GM18868 (cell line): Measurements from ENCODE around the gene RAB35.

Experiments
- ATAC-seq: cut with Tn5 transposase; IDR thresholded peaks from one replicate; pipeline ENCODE4 v1.9.1; 2021; ENCODE audit warnings: mild to moderate bottlenecking, moderate library complexity; ENCODE audit not compliant: unreplicated experiment

Gene RAB35

DNA sequence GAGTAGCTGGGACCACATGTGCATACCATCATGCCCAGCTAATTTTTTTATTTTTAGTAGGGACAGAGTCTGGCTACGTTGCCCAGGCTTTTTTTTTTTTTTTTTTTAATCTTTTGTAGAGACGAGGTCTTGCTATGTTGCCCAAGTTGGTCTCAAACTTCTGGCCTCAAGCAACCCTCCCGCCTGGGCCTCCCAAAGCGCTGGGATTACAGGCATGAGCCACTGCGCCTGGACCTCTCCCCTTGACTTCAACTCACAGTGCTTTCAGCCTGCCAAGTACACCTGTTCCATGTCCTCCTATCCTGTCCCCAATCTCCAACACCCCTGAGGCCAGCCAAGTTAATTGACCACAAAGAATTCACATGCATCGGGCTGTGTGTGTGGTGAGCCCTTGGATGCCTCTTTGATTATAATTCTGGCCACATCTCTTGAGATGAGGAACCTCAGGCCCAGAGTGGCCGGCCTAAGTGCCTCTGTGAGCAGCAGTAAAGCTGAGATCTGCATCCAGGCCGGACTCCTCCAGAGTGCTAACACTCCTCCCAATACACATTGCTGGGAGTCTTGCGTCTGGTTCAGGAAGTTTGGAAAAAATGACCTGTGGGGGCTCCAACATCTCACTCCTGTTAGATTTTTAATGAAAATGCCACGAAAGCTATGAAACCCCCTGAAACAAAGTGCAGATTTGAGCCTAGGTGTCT, 6.8 kb downstream of the RAB35 start:
- no peak for ATAC-seq

DNA sequence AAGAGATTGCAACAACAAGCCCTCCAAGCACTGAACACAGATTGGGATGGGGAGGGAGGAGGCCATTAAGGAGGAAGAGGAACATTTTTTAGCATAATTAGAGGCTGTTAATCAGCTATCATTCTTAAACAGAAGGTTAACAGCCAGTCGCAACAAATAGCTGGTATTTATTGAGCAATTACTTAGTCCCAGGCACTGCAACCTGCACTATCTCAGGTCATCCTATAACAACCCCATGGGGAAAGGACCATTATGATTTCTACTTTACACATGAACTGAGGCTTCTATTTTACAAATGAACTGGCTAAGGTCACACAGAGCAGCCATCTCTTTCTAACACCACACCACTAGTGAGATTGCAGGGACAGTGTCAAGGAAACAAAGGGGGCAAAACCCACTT, 10.4 kb downstream of the RAB35 start:
- ATAC-seq, result no peak

DNA sequence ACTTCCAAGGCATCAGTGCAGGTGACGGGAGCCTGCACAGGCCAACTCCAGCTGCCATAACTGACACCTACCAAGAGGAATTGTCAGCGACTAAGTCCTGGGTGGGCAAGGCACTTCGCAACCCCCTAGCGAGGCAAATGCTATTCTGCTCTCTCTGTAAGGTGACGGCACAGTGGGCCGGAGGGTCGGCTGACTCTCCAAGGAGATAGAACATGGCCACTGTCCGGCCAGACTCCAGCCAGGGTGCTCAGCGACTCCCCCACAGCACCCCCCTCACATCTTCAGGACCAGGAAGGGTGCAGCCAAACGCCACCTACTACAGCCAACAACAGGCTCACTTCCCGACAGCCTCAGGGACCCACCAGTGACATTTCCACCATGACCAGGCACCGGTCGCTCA, 13.2 kb downstream of the RAB35 start:
- ATAC-seq, result no peak

DNA sequence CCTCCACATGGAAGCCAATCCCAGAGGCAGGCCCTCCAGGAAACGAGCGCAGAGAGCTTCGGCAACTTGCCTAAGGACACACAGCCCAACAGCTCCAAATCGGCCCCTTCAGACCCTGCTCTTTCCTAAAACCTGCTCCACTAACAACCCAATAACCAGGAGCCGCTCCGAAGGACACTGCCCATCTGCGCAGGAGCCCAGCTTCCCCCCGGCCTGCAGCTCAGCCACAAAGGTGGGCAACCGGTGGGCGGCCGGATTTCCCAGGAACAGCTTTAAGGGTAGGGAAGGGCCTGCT, 13.6 kb downstream of the RAB35 start:
- ATAC-seq, result no peak

DNA sequence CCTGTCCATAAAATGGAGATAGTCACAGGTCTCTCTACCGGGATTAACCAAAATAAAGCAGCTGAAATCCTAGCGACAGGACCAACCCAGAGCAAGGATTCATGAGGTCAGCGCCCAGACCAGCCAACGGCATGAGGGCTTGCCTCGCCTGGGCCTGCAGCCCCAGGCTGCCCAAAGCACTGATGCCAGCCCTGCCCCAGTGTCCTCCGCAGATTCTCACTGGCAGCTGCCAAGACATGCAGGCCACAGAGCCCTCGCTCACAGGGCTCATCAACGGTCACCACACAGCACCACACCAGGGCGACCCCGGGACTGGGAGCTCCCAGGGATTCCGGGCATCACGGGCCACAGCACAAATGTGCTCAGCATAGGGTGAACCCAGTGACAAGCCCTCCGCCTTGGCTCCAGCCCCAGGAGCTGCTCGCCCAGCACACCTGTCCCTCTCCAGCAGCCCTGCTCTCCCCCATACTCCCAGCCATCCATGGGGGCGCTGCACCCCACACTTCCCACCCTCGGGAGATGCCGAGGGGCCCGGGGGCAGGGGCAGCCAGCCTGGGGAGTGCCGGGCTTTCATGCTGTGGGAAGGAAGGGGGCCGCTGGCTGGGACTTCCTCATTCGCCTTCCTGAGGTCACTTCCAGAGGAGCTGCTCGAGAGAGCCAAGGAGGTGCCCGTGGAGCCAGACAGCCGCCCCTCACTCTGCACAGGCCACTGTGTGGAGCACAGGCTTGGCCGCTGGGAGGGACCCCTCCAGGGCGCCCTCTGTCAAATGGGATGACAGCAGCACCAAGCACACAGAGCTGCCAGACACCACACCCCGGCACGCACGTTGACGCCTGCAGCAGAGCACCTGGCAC, 14.1 kb downstream of the RAB35 start:
- no peak for ATAC-seq

DNA sequence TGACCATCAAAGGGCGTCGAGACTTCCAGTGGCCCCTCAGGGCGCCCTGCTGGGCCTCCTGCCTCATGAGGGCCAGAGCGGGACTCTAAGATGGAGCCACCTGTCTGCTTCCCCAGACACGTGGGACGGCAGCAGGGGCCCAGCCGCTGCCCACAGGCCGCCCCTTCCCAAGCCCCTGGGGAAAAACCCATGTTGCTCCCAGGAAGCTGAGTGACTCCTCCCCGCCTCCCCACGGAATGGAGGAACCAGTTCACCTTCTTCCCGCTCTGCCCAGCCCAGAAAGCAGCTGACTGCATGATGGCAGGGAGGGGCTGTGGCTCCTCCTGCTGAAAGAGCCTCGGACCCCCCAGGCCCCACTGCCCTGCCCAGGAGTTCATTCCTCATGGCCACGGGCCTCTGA, 14.9 kb downstream of the RAB35 start:
- no peak for ATAC-seq

DNA sequence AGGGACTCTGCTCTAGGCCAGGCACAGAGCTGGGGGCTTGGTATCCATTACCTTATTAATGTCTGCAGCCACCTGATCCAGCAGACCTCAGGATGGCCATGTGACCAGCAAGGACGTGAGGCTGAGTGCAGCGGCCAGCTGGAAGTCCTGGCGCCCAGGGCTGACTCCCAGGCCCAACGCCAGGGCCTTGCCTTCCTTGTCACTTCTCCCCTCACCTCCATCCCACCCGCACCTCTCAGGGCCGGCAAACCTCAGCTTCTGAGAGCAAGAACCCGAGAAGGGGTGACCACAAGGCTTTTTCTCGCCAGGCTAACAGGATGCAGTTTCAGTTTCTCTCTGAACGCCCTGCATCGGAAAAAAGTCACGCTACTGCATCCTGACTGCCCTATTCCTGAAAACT, 15.4 kb downstream of the RAB35 start:
- no peak for ATAC-seq

DNA sequence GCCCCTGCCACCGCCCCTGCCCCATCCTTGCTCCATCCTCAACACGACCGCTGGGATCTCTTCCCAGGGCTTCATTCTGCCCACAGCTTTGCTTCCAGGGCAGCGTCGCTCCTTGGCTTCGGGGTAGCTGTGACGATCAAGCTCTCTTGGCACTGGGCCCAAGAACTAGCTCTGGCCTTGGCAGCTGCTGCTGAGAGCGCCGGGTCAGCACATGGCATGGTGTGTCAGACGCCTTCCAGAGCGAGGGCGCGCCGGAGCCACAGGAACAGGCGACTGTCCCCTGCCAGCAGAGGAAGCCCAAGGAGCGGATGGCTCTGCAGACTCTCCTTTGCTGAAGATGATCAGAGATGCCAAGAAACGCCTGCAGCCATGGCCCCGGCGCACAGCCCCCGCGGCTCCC, 15.9 kb downstream of the RAB35 start:
- ATAC-seq, result no peak

DNA sequence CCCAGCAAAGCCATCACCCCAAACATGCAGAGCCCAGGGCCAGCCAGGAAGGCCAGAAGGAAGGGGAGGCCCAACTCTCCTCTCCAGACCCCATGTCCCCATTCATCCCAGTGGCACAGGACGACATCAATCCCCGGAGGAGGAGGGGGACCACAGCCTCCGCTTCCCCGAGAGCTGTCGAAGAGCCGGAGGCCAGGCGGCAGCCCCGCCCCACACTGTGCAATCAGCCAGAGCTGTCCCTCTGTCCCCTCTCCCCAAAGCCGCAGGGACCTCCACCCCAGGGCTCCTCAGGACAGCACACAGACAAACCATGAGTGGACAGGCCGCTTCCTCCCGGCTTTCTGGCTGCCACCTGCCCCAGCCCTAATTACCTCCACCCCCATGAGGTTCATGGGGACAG, 16.8 kb downstream of the RAB35 start:
- no peak for ATAC-seq

DNA sequence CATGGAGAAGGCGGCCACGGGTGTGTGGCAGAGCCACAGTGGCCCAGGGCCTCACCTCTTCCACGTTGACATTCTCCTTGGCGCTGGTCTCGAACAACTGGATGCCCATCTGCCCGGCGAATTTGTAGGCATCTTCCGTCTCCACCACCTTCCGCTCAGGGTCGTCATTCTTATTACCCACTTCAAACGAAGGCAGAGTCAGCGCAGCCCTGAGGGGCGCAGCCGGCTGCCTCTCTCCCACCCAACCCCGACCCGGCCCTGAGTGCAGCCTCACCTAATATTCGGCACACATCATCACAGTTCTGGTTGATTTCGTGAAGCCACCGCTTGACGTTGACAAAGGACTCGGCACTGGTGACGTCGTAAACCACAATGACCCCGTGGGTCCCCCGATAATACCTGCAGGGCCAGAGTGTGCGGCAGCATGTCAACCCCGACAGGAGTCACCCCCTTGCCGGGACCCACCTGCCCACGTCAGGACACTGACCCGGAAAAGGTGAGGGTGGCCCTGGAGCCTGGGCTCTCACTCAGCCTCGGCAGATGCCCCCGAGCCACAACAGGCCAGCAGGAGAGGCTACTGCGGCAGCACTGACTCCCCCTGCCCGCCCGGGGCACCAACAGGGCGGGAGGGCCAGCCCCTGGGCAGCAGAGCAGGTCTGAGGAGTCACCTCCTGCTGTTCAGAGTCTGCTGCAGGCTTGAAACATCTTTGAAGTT, 17.6 kb downstream of the RAB35 start:
- ATAC-seq, result no peak

DNA sequence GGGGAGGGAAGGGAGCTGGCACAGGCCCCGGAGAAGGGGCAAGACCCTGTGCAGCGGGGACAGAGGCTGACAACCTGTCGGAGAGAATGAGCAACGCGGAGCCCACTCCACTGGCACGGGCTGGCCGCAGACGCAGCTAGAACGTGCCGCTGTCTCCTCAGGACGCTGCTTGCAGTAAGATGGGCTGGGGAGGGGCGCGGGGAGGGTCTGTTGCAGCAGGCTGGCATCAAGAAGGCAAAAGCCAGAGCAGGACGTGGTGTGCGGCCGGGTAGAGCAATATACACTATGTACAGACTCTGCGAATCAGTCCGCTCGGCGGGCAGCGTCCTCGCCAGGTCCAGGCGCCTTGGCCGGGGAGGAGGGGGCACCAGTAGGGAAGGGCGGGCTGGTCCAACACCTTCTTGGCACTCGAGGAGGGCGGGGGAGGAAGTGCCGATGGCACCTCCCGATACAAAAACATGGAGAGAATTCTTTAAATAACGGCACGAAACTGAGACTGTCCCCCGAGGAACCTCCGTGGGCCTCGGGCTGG, 19.8 kb downstream of the RAB35 start:
- ATAC-seq, result no peak

DNA sequence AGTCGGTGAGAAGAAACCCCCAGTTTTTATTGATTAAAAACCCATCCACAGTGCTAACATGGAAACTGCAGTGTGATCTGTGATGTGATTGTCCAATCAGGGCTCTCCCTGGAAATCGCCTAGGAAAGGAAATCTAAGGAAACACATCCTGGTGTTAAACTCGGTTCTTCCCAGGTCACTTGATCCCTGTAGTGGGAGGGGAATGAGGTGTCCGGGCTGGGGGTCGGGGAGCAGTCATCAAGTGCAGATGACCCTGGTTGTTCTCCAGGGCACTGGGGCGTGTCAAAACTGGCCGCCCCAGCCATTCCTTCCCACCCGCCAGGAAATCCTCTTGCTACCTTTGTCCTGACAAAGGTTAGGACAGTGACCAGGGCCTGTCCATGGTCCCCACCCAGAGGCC, 20.8 kb downstream of the RAB35 start:
- ATAC-seq, result no peak

DNA sequence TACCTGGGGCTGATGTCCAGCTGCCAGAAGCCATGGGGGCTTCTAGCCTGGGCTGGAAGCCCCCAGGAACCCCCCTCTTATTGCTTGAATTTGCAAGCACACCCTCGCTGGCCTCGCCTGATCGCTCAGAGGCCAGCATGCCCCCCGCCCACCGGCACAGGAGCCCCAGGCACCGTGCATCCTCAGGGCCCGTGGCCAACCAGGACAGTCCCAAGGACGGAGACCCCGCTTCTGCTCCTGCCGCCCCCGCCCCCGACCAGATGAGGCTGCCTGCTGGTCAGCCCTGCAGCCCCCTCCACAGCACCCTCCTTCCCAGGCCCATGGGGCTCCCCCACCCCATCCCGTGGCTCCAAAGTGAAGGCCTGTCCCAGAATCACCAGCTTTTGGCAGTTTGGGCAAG, 21.2 kb downstream of the RAB35 start:
- ATAC-seq, result no peak

DNA sequence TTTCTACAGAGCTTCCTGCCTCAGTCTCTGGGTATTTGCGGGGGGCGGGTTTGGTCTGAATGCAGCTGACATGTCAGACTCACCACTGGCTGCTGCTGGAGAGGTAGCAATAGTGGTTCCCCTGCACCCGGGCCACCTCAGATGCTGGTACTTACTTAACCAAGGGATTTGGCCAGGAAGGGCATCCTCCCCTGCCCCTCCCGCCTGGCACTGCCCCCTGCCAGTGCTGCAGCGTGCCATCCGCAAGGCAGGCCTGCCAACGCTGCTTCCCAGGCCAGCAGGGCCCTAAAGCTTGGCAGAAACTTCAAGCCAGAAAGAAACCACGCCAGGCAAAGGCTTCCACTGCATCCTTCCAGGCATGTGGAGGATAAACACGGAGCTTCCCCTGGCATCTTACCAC, 22.1 kb downstream of the RAB35 start:
- no peak for ATAC-seq

DNA sequence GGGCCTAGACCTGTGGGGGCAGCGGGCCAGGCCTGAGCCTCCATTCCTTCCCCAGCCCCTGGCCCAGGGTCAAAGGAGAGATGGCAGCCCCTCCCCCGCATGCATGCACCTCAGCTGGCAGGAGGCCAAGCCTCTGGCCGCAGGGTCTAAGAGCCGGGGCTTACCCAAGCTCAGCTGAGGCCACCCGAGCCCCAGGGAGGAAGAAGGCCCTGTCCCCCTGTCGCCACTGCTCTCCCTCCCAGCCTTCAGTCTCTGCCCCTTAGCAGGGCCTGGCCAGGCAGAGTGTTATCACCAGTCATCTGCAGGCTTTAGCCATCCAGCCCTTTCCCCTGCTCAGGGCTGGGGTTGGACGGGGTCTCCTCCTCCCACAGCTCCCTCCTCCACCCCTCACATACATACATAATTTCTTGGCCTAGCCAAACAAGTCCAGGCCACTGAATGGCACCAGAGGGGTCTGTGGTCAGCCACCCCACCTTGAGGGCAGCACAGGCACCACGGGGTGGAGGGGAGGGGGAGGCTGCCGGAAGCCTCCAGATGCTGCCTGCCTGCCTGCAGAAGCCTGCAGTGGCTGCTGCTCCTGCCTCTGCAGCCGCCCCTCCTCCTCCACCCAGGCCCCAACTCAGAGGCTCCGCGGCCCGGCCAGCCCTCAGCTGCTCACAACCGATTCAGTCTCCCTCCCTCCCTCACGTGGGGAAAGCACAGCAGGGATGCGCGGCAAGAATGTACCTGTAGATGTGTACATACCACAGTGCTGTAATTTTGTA, 22.8 kb downstream of the RAB35 start:
- no peak for ATAC-seq

DNA sequence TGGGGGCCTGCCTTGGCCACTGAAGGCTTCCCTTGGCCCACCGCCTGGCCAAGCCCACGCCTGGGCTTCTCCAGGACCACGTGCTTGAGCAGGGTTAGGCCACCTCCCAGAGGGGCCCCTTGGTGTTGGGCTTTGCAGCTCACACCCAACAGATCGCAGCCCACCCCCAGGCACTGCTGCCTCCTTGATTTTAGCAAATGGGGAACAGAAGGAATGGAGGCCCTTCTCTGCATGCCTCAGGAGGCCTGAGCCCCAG, 23.3 kb downstream of the RAB35 start:
- no peak for ATAC-seq

DNA sequence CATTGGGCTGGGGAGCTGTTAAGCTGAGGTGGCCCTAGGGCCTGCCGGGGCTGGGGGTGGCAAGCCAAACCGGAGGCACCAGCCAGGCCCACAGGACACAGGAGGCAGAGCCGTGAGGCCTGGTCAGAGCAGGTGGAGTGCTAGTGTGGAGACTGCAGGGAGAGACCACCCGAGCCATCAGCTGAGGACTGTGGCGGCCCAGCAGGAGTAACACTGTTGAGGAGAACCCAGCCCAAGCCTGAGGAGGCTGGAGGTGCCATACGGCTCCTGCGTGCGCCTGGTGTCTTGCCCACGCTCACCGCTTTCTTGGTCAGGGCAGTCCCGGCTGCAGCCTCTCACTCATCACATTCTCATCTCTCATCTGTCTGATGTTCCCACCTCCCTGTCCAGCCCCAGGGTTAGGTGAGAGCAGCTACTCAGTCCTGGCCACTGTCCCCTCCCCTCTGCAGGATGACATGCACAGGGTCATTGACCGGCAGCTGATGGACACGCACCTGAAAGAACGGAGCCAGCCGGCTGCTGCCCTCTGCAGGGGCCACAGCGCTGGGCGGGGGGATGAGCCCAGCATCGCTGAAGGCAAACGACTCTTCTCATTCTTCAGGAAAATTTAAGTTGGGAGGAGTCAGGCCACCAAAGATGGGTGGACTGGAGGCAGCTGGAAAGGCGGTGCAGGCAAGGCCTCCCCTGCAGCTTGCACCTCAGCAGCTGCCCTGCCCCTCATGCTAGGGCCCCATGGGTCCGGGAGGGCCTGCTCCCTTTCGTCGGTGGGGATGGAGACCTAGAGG, 23.8 kb downstream of the RAB35 start:
- no peak for ATAC-seq

DNA sequence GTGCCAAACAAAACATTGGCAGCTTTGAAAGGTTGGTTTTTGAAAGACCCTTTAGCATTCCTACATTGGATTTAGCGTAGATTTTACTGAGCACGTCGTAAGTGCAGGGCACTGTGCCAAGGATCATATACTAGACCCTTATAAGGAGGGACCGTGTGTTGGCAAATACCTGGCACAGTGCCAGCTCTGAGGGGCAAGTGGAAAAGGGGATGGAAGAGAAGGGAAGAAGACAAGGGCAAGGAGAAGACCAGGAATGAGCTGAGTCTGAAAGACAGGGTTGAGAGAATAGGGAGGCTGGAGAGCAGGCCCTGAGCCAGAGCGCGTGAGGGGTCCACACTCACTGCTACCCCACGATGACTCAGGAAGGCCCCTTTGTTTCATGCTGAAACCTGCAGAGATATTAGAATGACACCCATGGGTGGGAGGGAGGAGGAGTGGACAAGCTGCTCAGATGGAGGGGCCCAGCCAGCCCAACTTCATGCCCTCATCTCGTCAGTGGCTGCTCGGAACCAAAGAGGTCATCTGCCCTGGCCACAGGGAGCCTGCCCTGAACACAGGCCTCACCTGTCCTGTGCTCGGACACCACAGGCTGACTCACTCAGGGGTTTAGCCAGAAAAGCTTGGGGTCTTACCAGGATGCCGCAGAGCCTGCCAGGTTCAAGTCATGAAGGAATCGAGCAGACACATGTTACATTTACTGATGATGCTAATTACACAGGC, 25.0 kb downstream of the RAB35 start:
- no peak for ATAC-seq

DNA sequence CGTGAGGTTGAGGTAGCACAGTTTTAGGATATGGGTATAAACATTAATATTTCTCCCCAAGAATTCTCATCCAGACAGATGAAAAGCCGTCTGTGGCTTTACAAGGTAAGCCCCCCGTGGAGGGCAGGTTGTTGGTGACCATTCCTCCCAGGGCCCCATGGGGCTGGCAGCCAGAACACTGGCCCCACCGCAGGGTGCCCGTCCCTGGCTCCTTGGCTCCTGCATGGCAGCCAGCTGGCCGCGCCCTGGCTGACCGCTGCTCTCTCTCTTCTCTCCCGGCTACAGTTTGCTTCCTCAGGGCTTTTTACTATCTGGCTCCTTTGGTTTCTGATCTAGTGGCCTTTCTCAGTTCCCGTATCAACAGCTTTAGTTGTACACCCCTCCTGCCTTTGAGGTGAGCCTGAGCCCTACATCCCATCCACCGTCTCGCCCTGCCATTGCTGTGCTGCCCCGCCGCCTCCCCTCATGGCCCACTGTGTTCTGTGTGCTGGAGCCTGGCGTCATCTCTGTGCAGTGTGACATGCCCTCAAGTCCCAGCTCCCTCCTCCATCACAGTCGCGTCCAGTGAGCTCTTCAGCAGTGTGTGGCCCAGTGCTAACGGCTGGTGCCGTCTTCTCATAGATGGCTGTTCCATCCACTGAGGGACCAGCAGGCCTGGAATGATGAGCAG, 25.8 kb downstream of the RAB35 start:
- no peak for ATAC-seq
